ENCODE results near the gene RSAD2.
"Not testable (repeated sequence)": the region's sequence is repeated elsewhere in the genome, so short reads cannot be mapped to it uniquely, and the experiment has no call there.

Gene RSAD2

DNA sequence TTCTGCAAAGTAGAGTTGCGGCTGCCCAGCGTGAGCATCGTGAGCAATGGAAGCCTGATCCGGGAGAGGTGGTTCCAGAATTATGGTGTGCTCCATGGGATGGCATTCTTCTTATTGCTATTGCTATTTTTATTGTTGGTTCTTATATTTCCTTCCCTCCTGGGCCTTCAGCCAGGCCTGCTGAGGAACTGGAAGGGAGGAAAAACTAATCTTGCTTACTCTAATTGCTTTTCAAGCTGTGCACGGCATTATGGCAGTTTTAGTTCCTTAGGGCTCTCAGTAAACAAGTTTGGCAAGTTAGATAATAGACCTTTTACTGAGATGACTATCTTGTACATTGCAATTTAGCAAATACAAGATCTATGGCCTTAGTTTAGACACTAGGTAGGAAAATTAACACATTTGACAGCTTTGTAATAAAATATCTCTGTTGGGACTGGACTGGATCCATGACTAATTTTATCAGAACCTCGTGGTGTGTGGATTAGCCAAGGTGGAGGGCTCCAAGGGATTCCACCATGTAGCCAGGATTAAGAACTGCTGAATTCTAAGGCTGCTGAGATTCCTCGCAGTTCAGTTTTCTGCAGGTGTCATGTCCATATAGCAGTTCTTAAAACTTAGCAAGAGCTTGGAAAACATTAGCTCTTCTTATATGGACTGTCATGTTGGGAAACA, 6.0 kb downstream of the RSAD2 start:
- peak overlapping the region; percentile 23; the same call in 1 of the 2 replicates for H3K4me3 ChIP-seq
- no peaks in the 10 kb centered on the region for H3K9me3 ChIP-seq (ENCODE audit: low read depth, low read length)
- no peaks in the 10 kb centered on the region for H3K36me3 ChIP-seq (ENCODE audit: insufficient read depth, low read length)
- H3K9ac ChIP-seq (ENCODE audit: insufficient read length), result no peak overlapping the region
- DNase-seq (ENCODE audit: low read depth, low spot score), result no peak
- TF ChIP-seq FOXP2 (optimal IDR thresholded peaks at IDR 0.05; ENCODE audit: control extremely low read depth, extremely low read length, insufficient read depth) (peak; percentile 96), EZH2 (IDR thresholded peaks at IDR 0.05) (no peak)
- peak overlapping the region; percentile 57; the same call in 1 of the 2 replicates for H3K27ac ChIP-seq

- Histone ChIP-seq H3K9me3 (ENCODE audit: low read depth, low read length) (no peaks in the 10 kb centered on the region), H3K36me3 (ENCODE audit: insufficient read depth, low read length) (no peaks in the 10 kb centered on the region), H3K9ac (ENCODE audit: insufficient read length) (no peak overlapping the region), H3K4me3 (no peak overlapping the region), H3K27ac (no peak overlapping the region)
- no peak for DNase-seq (ENCODE audit: low read depth, low spot score)
- TF ChIP-seq EZH2 (IDR thresholded peaks at IDR 0.05) (no peak), FOXP2 (optimal IDR thresholded peaks at IDR 0.05; ENCODE audit: control extremely low read depth, extremely low read length, insufficient read depth) (no peak), POLR2AphosphoS5 (IDR thresholded peaks at IDR 0.05; ENCODE audit: borderline replicate concordance, low read depth, low read length) (no peak)
Measured at GRCh38 chr2:6885551-6885950, 8.0 kb downstream of the RSAD2 start.

DNA sequence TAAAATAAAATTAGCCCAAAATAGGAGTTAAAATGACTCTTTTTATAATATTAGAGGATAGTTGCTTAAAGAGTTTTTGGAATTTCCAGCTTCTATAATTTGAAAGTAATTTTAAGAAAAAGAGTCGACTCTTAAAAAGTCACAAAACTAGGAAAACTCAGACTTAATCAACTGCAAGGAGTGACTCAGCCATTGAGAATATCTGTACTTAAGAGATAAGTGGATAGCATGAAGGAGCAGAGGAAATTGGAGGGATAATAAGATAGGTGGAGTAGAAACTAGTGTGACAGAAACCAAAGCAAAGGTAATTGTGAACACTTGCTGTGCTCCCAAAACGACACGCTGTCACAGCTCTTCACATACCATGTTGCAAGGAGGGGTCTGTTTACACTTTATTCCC, 8.4 kb downstream of the RSAD2 start:
- Histone ChIP-seq H3K27ac (no peak overlapping the region), H3K9me3 (ENCODE audit: low read depth, low read length) (no peaks in the 10 kb centered on the region), H3K36me3 (ENCODE audit: insufficient read depth, low read length) (no peaks in the 10 kb centered on the region), H3K9ac (ENCODE audit: insufficient read length) (no peak overlapping the region), H3K4me3 (no peak overlapping the region)
- TF ChIP-seq FOXP2 (optimal IDR thresholded peaks at IDR 0.05; ENCODE audit: control extremely low read depth, extremely low read length, insufficient read depth), result no peak
- no peak for TF ChIP-seq POLR2AphosphoS5 (IDR thresholded peaks at IDR 0.05; ENCODE audit: borderline replicate concordance, low read depth, low read length)
- no peak for TF ChIP-seq EZH2 (IDR thresholded peaks at IDR 0.05)
- no peak for DNase-seq (ENCODE audit: low read depth, low spot score)

DNA sequence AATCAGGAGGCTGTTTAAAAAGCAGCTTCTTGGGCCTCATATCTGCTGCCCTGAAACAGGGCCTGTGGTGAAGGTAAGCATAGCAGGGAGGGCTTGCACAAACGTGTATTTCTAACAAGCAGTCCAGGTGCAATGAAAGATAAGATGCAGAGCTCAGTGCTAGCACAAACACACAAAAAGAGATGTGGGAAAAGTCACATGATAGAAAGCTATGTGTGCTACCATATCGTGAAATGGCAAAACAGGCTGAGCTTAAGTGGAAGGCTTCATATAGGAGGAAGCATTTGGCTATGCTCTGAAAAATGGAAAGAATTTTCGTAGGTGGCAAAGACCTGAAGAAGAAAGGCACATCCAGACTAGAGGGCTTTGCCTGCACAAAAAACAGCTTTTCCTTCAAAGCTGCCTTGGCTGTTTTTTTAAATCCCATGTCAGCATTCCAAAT, 10.2 kb downstream of the RSAD2 start:
- no peak overlapping the region for H3K4me3 ChIP-seq
- H3K27ac ChIP-seq, result no peak overlapping the region
- DNase-seq (ENCODE audit: low read depth, low spot score), result no peak
- H3K36me3 ChIP-seq (ENCODE audit: insufficient read depth, low read length), result no peaks in the 10 kb centered on the region
- TF ChIP-seq POLR2AphosphoS5 (IDR thresholded peaks at IDR 0.05; ENCODE audit: borderline replicate concordance, low read depth, low read length) (no peak), EZH2 (IDR thresholded peaks at IDR 0.05) (no peak), FOXP2 (optimal IDR thresholded peaks at IDR 0.05; ENCODE audit: control extremely low read depth, extremely low read length, insufficient read depth) (no peak)
- no peaks in the 10 kb centered on the region for H3K9me3 ChIP-seq (ENCODE audit: low read depth, low read length)
- H3K9ac ChIP-seq (ENCODE audit: insufficient read length), result no peak overlapping the region

- no peak for TF ChIP-seq EZH2 (IDR thresholded peaks at IDR 0.05)
- no peak for TF ChIP-seq POLR2AphosphoS5 (IDR thresholded peaks at IDR 0.05; ENCODE audit: borderline replicate concordance, low read depth, low read length)
- TF ChIP-seq FOXP2 (optimal IDR thresholded peaks at IDR 0.05; ENCODE audit: control extremely low read depth, extremely low read length, insufficient read depth), result no peak
- no peaks in the 10 kb centered on the region for H3K9me3 ChIP-seq (ENCODE audit: low read depth, low read length)
- no peak overlapping the region for H3K9ac ChIP-seq (ENCODE audit: insufficient read length)
- no peaks in the 10 kb centered on the region for H3K36me3 ChIP-seq (ENCODE audit: insufficient read depth, low read length)
- H3K27ac ChIP-seq, result no peak overlapping the region
- H3K4me3 ChIP-seq, result no peak overlapping the region
- no peak for DNase-seq (ENCODE audit: low read depth, low spot score)
Measured at GRCh38 chr2:6888724-6889123, 11.1 kb downstream of the RSAD2 start.

- TF ChIP-seq EZH2 (IDR thresholded peaks at IDR 0.05) (no peak), POLR2AphosphoS5 (IDR thresholded peaks at IDR 0.05; ENCODE audit: borderline replicate concordance, low read depth, low read length) (no peak), FOXP2 (optimal IDR thresholded peaks at IDR 0.05; ENCODE audit: control extremely low read depth, extremely low read length, insufficient read depth) (no peak)
- no peaks in the 10 kb centered on the region for H3K9me3 ChIP-seq (ENCODE audit: low read depth, low read length)
- no peak overlapping the region for H3K4me3 ChIP-seq
- H3K36me3 ChIP-seq (ENCODE audit: insufficient read depth, low read length), result no peaks in the 10 kb centered on the region
- H3K9ac ChIP-seq (ENCODE audit: insufficient read length), result no peak overlapping the region
- no peak for DNase-seq (ENCODE audit: low read depth, low spot score)
- no peak overlapping the region for H3K27ac ChIP-seq
Measured at GRCh38 chr2:6893876-6894482, 16.4 kb downstream of the RSAD2 start.

GRCh38 chr2:6896930-6897759, 19.6 kb downstream of the RSAD2 start:
- Histone ChIP-seq H3K4me3 (no peak overlapping the region), H3K9ac (ENCODE audit: insufficient read length) (no peak overlapping the region), H3K36me3 (ENCODE audit: insufficient read depth, low read length) (no peaks in the 10 kb centered on the region), H3K27ac (no peak overlapping the region), H3K9me3 (ENCODE audit: low read depth, low read length) (no peaks in the 10 kb centered on the region)
- TF ChIP-seq EZH2 (IDR thresholded peaks at IDR 0.05) (no peak), FOXP2 (optimal IDR thresholded peaks at IDR 0.05; ENCODE audit: control extremely low read depth, extremely low read length, insufficient read depth) (no peak), POLR2AphosphoS5 (IDR thresholded peaks at IDR 0.05; ENCODE audit: borderline replicate concordance, low read depth, low read length) (no peak)
- DNase-seq (ENCODE audit: low read depth, low spot score), result peak; percentile 16

DNA sequence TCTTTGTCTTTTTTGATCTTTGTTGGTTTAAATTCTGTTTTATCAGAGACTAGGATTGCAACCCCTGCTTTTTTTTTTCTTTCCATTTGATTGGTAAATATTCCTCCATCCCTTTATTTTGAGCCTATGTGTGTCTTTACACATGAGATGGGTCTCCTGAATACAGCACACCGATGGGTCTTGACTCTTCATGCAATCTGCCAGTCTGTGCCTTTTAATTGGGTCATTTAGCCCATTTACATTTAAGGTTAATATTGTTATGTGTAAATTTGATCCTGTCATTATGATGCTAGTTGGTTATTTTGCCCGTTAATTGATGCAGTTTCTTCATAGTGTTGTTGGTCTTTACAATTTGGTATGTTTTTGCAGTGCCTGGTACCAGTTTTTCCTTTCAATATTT, 25.0 kb downstream of the RSAD2 start:
- H3K27ac ChIP-seq; H3K9me3 ChIP-seq (ENCODE audit: low read depth, low read length); H3K9ac ChIP-seq (ENCODE audit: insufficient read length); DNase-seq (ENCODE audit: low read depth, low spot score); H3K4me3 ChIP-seq; H3K36me3 ChIP-seq (ENCODE audit: insufficient read depth, low read length): not testable (repeated sequence)
